ENCODE measurements around the gene HUNK.

- TF ChIP-seq CTCF (conservative IDR thresholded peaks at IDR 0.05; ENCODE audit: low read depth in 2 of 2): no peak
- TF ChIP-seq ZNF331 (CRISPR knock-in tag; IDR thresholded peaks at IDR 0.05; ENCODE audit: low read depth): no peak
- no peak for TF ChIP-seq EZH2phosphoT487 (IDR thresholded peaks at IDR 0.05; ENCODE audit: unreplicated experiment)
- TF ChIP-seq EZH2 (IDR thresholded peaks at IDR 0.05; ENCODE audit: low read depth, unreplicated experiment): no peak
- TF ChIP-seq POLR2AphosphoS5 (IDR thresholded peaks at IDR 0.05; ENCODE audit: low read depth): no peak
- TF ChIP-seq REST (IDR thresholded peaks at IDR 0.05; ENCODE audit: unreplicated experiment): no peak
- TF ChIP-seq JUNB (IDR thresholded peaks at IDR 0.05; ENCODE audit: unreplicated experiment): no peak
- no peak for TF ChIP-seq CREB1 (CRISPR knock-in tag; IDR thresholded peaks at IDR 0.05; ENCODE audit: low read depth)
- no peak for TF ChIP-seq STAT1 (IDR thresholded peaks at IDR 0.05; ENCODE audit: unreplicated experiment)
- no peak for TF ChIP-seq ZNF114 (CRISPR knock-in tag; IDR thresholded peaks at IDR 0.05)
- no peak for TF ChIP-seq NANOG (IDR thresholded peaks at IDR 0.05; ENCODE audit: borderline replicate concordance)
- TF ChIP-seq ETS1 (IDR thresholded peaks at IDR 0.05): no peak
These were observed 56.7 kb downstream of the HUNK start for GRCh38 chr21:31929548-31929947.
